HepG2 (cell line): ENCODE data around the gene DSCAM.

ENCODE experiments used
- POLR2A ChIP-seq, 2 experiments: IDR thresholded peaks; 2 replicates each; pipeline ENCODE4 v1.6.1; 2011; ENCODE audit warnings: low read depth in 2 of 2, low read length in 2 of 2, mild to moderate bottlenecking in 1 of 2, moderate library complexity in 1 of 2; ENCODE audit not compliant: insufficient read depth in 1 of 2
- SALL2 ChIP-seq: sonication (generic); formaldehyde crosslinking; IDR thresholded peaks from 2 replicates; pipeline ENCODE4 v1.8.1; 2023; ENCODE audit warnings: mild to moderate bottlenecking, missing genetic modification reagents, inconsistent platforms
- SYNCRIP ChIP-seq: fragments of 200-400 bp; formaldehyde crosslinking; IDR thresholded peaks from 2 replicates; pipeline ENCODE4 v1.6.1; 2018; ENCODE audit warnings: mild to moderate bottlenecking, low read depth, low read length; ENCODE audit not compliant: insufficient read depth
- ZFP82 ChIP-seq: sonication (generic); formaldehyde crosslinking; IDR thresholded peaks from 2 replicates; pipeline ENCODE4 v1.5.1; 2020; ENCODE audit warnings: mild to moderate bottlenecking, missing genetic modification reagents, borderline replicate concordance
- ZNF776 ChIP-seq: sonication (generic); formaldehyde crosslinking; IDR thresholded peaks from 2 replicates; pipeline ENCODE4 v1.4.0; 2020; ENCODE audit warnings: mild to moderate bottlenecking, missing genetic modification reagents
- TF ChIP-seq, protein P1 (sequence below): sonication (generic); formaldehyde crosslinking; IDR thresholded peaks from 2 replicates; pipeline ENCODE4 v1.5.0; 2020; ENCODE audit warnings: mild to moderate bottlenecking, missing genetic modification reagents, moderate library complexity
- TF ChIP-seq, protein P2 (sequence below): sonication (generic); formaldehyde crosslinking; IDR thresholded peaks from 2 replicates; pipeline ENCODE4 v1.9.0; 2021; ENCODE audit warnings: missing genetic modification reagents, mild to moderate bottlenecking, borderline replicate concordance
- TF ChIP-seq, protein P3 (sequence below): IDR thresholded peaks from 2 replicates; pipeline ENCODE4 v1.6.1; 2016; ENCODE audit warnings: mild to moderate bottlenecking
- TF ChIP-seq, protein P4 (sequence below): sonication (generic); formaldehyde crosslinking; IDR thresholded peaks from 2 replicates; pipeline ENCODE4 v1.5.0; 2020; ENCODE audit warnings: missing genetic modification reagents

DNA sequence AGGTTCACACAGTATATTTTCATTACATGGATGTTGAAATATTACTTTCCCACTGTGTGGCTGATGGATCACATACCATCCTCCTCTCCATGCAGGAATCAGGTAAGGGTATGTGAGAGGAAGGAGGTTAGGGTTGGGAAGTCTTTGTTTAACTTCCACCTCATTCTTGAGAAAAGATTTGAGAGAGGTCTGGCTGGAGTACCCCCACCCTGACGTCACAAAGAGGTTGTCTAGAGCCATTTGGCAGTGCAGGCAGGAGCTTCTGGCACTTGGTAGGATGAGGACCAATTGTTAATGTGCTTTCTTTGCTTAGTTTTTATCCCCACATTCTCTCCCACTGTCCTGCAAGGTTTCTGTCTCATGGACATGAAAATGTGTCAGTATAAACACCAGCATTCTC is 356.6 kb downstream of the DSCAM start:
- TF ChIP-seq, protein P1, sequence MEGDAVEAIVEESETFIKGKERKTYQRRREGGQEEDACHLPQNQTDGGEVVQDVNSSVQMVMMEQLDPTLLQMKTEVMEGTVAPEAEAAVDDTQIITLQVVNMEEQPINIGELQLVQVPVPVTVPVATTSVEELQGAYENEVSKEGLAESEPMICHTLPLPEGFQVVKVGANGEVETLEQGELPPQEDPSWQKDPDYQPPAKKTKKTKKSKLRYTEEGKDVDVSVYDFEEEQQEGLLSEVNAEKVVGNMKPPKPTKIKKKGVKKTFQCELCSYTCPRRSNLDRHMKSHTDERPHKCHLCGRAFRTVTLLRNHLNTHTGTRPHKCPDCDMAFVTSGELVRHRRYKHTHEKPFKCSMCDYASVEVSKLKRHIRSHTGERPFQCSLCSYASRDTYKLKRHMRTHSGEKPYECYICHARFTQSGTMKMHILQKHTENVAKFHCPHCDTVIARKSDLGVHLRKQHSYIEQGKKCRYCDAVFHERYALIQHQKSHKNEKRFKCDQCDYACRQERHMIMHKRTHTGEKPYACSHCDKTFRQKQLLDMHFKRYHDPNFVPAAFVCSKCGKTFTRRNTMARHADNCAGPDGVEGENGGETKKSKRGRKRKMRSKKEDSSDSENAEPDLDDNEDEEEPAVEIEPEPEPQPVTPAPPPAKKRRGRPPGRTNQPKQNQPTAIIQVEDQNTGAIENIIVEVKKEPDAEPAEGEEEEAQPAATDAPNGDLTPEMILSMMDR (CRISPR knock-in tag): no peak
- TF ChIP-seq, protein P2, sequence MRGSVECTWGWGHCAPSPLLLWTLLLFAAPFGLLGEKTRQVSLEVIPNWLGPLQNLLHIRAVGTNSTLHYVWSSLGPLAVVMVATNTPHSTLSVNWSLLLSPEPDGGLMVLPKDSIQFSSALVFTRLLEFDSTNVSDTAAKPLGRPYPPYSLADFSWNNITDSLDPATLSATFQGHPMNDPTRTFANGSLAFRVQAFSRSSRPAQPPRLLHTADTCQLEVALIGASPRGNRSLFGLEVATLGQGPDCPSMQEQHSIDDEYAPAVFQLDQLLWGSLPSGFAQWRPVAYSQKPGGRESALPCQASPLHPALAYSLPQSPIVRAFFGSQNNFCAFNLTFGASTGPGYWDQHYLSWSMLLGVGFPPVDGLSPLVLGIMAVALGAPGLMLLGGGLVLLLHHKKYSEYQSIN (CRISPR knock-in tag): no peak
- TF ChIP-seq SALL2 (no peak), POLR2A (IDR thresholded peaks at IDR 0.05; ENCODE audit: insufficient read depth in 1 of 2, low read depth in 2 of 2, low read length in 2 of 2) (no peak), ZNF776 (CRISPR knock-in tag) (no peak), ZFP82 (CRISPR knock-in tag) (no peak), SYNCRIP (no peak)
- TF ChIP-seq, protein P3, sequence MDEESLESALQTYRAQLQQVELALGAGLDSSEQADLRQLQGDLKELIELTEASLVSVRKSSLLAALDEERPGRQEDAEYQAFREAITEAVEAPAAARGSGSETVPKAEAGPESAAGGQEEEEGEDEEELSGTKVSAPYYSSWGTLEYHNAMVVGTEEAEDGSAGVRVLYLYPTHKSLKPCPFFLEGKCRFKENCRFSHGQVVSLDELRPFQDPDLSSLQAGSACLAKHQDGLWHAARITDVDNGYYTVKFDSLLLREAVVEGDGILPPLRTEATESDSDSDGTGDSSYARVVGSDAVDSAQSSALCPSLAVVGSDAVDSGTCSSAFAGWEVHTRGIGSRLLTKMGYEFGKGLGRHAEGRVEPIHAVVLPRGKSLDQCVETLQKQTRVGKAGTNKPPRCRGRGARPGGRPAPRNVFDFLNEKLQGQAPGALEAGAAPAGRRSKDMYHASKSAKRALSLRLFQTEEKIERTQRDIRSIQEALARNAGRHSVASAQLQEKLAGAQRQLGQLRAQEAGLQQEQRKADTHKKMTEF (CRISPR knock-in tag): no peak
- TF ChIP-seq, protein P4, sequence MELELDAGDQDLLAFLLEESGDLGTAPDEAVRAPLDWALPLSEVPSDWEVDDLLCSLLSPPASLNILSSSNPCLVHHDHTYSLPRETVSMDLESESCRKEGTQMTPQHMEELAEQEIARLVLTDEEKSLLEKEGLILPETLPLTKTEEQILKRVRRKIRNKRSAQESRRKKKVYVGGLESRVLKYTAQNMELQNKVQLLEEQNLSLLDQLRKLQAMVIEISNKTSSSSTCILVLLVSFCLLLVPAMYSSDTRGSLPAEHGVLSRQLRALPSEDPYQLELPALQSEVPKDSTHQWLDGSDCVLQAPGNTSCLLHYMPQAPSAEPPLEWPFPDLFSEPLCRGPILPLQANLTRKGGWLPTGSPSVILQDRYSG: no peak
